Activated CD4-positive, alpha-beta T cell treated with anti-CD3 and anti-CD28 coated beads for 24 hours (primary cell): ENCODE data around the gene PLPP3.

Experiments
- DNase-seq, 2 donors: peaks; one replicate each; pipeline ENCODE4 v3.0.0-alpha.2; 2020; ENCODE audit warnings: low read depth in 2 of 2

Gene PLPP3

GRCh38 chr1:56462209-56462608 is 117.2 kb downstream of the PLPP3 start:
- no peak for DNase-seq

GRCh38 chr1:56461158-56462127 is 117.9 kb downstream of the PLPP3 start:
- DNase-seq, result no peak

- DNase-seq, result no peak
These were observed 120.1 kb downstream of the PLPP3 start for GRCh38 chr1:56459260-56459659.

GRCh38 chr1:56457756-56458375 is 121.5 kb downstream of the PLPP3 start:
- DNase-seq, result no peak

- no peak for DNase-seq
These were observed 122.8 kb downstream of the PLPP3 start for GRCh38 chr1:56456435-56457101.

- DNase-seq, result no peak
These were observed 125.8 kb downstream of the PLPP3 start for GRCh38 chr1:56453417-56454078.

GRCh38 chr1:56453016-56453415 is 126.3 kb downstream of the PLPP3 start:
- no peak for DNase-seq

- no peak for DNase-seq
These were observed 127.0 kb downstream of the PLPP3 start for GRCh38 chr1:56452027-56453011.

GRCh38 chr1:56451491-56451890 is 127.9 kb downstream of the PLPP3 start:
- DNase-seq, result no peak

- DNase-seq, result no peak
These were observed 129.2 kb downstream of the PLPP3 start for GRCh38 chr1:56450004-56450666.

- DNase-seq, result no peak
These were observed 130.6 kb downstream of the PLPP3 start for GRCh38 chr1:56448529-56449300.

GRCh38 chr1:56447823-56448222 is 131.5 kb downstream of the PLPP3 start:
- no peak for DNase-seq

- DNase-seq, result no peak
These were observed 132.7 kb downstream of the PLPP3 start for GRCh38 chr1:56446531-56447098.

GRCh38 chr1:56444960-56445646 is 134.3 kb downstream of the PLPP3 start:
- DNase-seq, result no peak
